Ishikawa (cell line): ENCODE results near the gene TMEM212.

ENCODE experiments used
- CEBPB ChIP-seq: IDR thresholded peaks from 2 replicates; pipeline ENCODE4 v1.6.1; 2012
- CREB1 ChIP-seq: IDR thresholded peaks from 2 replicates; pipeline ENCODE4 v1.6.1; 2012; ENCODE audit warnings: low read depth
- EGR1 ChIP-seq: IDR thresholded peaks from 2 replicates; pipeline ENCODE4 v1.6.1; 2012
- EP300 ChIP-seq: IDR thresholded peaks from 2 replicates; pipeline ENCODE4 v1.6.1; 2012; ENCODE audit warnings: borderline replicate concordance
- FOXM1 ChIP-seq: IDR thresholded peaks from 2 replicates; pipeline ENCODE4 v1.6.1; 2012; ENCODE audit warnings: low read depth, borderline replicate concordance
- NFIC ChIP-seq: IDR thresholded peaks from 2 replicates; pipeline ENCODE4 v1.6.1; 2012
- RAD21 ChIP-seq: IDR thresholded peaks from 2 replicates; pipeline ENCODE4 v1.6.1; 2012; ENCODE audit warnings: low read depth
- TAF1 ChIP-seq: IDR thresholded peaks from 2 replicates; pipeline ENCODE4 v1.6.1; 2012; ENCODE audit warnings: low read depth, mild to moderate bottlenecking
- TCF12 ChIP-seq: IDR thresholded peaks from 2 replicates; pipeline ENCODE4 v1.6.1; 2012; ENCODE audit warnings: low read depth
- TEAD4 ChIP-seq: IDR thresholded peaks from 2 replicates; pipeline ENCODE4 v1.6.1; 2012
- YY1 ChIP-seq: IDR thresholded peaks from 2 replicates; pipeline ENCODE4 v1.6.1; 2012; ENCODE audit warnings: low read depth
- ZBTB7A ChIP-seq: IDR thresholded peaks from 2 replicates; pipeline ENCODE4 v1.6.1; 2012; ENCODE audit warnings: low read depth
- TF ChIP-seq, protein P1 (sequence below): IDR thresholded peaks from 2 replicates; pipeline ENCODE4 v1.6.1; 2012; ENCODE audit warnings: low read depth, mild to moderate bottlenecking
- TF ChIP-seq, protein P2 (sequence below): IDR thresholded peaks from 2 replicates; pipeline ENCODE4 v1.6.1; 2012
- TF ChIP-seq, protein P3 (sequence below): IDR thresholded peaks from 2 replicates; pipeline ENCODE4 v1.6.1; 2012

TMEM212 gene

DNA sequence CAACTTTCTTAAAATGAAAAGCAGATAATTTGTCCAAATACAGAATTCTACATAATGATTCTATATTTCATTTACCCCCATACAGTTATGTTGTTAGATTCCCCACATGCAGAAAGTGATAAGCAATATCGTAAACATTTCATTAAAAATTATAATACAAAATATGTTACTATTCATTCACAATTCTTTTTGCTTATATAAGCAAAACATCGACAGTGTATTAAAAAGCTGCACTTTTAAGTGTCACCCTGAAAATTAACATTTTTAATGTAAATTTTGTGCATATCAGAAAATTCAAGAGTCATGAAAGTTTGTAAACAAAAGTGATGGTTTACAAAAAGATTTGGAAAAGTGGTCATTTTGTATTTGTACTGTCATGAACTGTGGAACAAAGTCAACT lies 19.2 kb downstream of the TMEM212 start:
- TF ChIP-seq ZBTB7A: no peak
- TF ChIP-seq CREB1: no peak
- TF ChIP-seq EP300: no peak
- TF ChIP-seq, protein P1, sequence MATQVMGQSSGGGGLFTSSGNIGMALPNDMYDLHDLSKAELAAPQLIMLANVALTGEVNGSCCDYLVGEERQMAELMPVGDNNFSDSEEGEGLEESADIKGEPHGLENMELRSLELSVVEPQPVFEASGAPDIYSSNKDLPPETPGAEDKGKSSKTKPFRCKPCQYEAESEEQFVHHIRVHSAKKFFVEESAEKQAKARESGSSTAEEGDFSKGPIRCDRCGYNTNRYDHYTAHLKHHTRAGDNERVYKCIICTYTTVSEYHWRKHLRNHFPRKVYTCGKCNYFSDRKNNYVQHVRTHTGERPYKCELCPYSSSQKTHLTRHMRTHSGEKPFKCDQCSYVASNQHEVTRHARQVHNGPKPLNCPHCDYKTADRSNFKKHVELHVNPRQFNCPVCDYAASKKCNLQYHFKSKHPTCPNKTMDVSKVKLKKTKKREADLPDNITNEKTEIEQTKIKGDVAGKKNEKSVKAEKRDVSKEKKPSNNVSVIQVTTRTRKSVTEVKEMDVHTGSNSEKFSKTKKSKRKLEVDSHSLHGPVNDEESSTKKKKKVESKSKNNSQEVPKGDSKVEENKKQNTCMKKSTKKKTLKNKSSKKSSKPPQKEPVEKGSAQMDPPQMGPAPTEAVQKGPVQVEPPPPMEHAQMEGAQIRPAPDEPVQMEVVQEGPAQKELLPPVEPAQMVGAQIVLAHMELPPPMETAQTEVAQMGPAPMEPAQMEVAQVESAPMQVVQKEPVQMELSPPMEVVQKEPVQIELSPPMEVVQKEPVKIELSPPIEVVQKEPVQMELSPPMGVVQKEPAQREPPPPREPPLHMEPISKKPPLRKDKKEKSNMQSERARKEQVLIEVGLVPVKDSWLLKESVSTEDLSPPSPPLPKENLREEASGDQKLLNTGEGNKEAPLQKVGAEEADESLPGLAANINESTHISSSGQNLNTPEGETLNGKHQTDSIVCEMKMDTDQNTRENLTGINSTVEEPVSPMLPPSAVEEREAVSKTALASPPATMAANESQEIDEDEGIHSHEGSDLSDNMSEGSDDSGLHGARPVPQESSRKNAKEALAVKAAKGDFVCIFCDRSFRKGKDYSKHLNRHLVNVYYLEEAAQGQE: no peak
- TF ChIP-seq CEBPB: no peak
- TF ChIP-seq, protein P2, sequence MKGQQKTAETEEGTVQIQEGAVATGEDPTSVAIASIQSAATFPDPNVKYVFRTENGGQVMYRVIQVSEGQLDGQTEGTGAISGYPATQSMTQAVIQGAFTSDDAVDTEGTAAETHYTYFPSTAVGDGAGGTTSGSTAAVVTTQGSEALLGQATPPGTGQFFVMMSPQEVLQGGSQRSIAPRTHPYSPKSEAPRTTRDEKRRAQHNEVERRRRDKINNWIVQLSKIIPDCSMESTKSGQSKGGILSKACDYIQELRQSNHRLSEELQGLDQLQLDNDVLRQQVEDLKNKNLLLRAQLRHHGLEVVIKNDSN: no peak
- TF ChIP-seq, protein P3, sequence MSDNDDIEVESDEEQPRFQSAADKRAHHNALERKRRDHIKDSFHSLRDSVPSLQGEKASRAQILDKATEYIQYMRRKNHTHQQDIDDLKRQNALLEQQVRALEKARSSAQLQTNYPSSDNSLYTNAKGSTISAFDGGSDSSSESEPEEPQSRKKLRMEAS: no peak
- TF ChIP-seq FOXM1: no peak
- TF ChIP-seq TEAD4: no peak
- TF ChIP-seq NFIC: no peak
- no peak for TF ChIP-seq YY1
- TF ChIP-seq EGR1: no peak
- no peak for TF ChIP-seq TAF1

DNA sequence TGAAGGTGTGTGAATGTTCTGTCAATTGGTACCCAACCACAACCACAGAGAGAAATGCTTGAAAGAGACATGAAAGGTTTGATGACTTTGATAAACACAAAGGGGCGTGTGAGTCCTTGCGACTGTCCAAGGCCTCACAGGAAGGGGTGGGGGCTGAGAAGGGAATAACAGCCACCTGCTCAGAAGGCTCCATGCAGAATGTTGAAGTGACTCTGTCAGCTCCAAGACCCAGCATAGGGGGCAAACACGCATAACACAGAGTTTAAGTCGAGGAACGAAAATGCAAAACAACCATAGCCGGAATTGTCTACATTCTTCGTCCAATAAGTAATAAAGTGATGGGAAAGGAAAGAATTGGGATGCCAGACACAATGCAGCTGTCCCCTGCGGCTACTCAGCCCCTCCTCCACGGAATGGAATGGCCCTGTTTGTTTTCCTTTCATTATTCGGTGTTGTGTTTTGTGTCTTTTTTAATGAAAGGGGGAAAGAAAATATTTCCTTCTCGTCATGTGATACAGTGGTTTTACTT lies 19.9 kb downstream of the TMEM212 start:
- no peak for TF ChIP-seq TCF12
- TF ChIP-seq FOXM1: no peak
- TF ChIP-seq, protein P2: no peak
- TF ChIP-seq RAD21: no peak
- TF ChIP-seq, protein P1: no peak
- no peak for TF ChIP-seq ZBTB7A
- TF ChIP-seq TAF1: no peak
- no peak for TF ChIP-seq EP300
- TF ChIP-seq CEBPB: no peak
- no peak for TF ChIP-seq CREB1
- TF ChIP-seq, protein P3: no peak
- TF ChIP-seq NFIC: no peak
- TF ChIP-seq EGR1: no peak
- TF ChIP-seq YY1: no peak
- no peak for TF ChIP-seq TEAD4

DNA sequence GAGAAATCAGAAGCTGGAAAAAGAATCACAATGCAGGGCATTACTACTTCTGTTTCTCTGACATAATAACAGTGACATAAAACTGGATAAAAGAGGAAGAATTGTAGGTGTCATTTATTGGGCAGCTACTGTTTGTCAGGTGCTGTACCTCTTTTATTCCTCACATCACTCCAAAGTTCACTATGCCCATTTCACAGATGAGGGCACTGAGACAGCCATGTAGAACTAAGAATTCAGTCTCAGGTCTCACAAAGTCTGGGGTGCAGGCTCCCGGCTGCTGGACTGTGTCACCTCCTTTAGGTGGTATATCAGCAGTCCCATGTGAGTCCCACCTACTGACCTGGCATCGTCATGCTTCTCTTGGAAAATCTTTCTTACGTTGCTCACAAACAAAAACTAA lies 20.8 kb downstream of the TMEM212 start:
- TF ChIP-seq ZBTB7A (no peak), TCF12 (no peak), CEBPB (no peak), YY1 (no peak), CREB1 (no peak), TAF1 (no peak), TEAD4 (no peak), NFIC (no peak), EP300 (no peak), FOXM1 (no peak), RAD21 (no peak), EGR1 (no peak)
- TF ChIP-seq, protein P3: no peak
- TF ChIP-seq, protein P2: no peak
- TF ChIP-seq, protein P1: no peak
